ENCODE data around the gene SPECC1.

DNA sequence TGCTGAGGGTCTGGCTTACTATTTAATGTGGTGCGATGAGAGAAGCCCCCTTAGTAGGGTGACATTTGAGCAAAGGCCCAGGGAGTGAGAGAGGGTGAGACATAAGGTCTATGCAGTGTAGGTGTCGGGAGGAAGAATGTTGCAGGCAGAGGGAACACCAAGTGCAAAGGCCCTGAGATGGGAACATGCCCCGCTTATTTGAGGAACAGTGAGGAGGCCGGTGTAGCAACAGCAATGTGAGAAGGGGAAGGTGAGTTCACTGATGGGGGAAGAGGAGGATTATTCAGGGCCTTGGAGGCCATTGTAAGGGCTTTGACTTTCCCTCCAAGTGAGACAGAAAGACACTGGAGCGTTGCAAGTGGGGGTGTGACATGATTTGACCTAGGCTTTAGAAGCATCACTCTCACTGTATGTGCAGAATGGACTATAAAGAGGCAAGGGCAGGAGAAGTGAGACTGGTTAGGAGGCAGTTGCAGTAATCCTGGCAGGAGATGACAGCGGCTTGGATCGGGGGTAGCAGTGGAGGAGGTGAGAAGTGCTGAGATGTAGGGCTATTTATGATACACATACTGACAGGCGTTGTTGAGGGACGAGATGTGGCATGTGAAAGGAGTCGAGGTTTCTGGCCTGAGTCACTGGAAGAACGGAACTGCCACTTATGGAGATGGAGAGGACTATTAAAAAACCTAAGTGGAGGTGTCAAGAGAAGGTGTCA, 145.3 kb downstream of the SPECC1 start:
- TF ChIP-seq, protein P1, sequence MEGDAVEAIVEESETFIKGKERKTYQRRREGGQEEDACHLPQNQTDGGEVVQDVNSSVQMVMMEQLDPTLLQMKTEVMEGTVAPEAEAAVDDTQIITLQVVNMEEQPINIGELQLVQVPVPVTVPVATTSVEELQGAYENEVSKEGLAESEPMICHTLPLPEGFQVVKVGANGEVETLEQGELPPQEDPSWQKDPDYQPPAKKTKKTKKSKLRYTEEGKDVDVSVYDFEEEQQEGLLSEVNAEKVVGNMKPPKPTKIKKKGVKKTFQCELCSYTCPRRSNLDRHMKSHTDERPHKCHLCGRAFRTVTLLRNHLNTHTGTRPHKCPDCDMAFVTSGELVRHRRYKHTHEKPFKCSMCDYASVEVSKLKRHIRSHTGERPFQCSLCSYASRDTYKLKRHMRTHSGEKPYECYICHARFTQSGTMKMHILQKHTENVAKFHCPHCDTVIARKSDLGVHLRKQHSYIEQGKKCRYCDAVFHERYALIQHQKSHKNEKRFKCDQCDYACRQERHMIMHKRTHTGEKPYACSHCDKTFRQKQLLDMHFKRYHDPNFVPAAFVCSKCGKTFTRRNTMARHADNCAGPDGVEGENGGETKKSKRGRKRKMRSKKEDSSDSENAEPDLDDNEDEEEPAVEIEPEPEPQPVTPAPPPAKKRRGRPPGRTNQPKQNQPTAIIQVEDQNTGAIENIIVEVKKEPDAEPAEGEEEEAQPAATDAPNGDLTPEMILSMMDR (IDR thresholded peaks at IDR 0.05), result no peak
- no peak for TF ChIP-seq POLR2A (IDR thresholded peaks at IDR 0.05)

Measured in adrenal gland (tissue), 5 donors.